GM06990 (cell line): ENCODE results near the gene LYPD5.

Experiments used
- DNase-seq: peaks from one replicate; pipeline ENCODE4 v3.0.0-alpha.2; 2011; ENCODE audit not compliant: insufficient read length; ENCODE audit errors: extremely low read depth
- H3K27me3 ChIP-seq: replicated peaks from 2 replicates; pipeline ENCODE4 v1.6.0; 2011; ENCODE audit warnings: low read length; ENCODE audit not compliant: control insufficient read depth, insufficient read depth
- H3K36me3 ChIP-seq: 2 replicates; pipeline ENCODE4 v1.5.1; 2011; ENCODE audit warnings: low read length; ENCODE audit not compliant: control insufficient read depth, insufficient read depth
- H3K4me3 ChIP-seq: replicated peaks from 2 replicates; pipeline ENCODE4 v1.5.1; 2011; ENCODE audit warnings: low read depth, mild to moderate bottlenecking, control low read depth, low read length
- TF ChIP-seq, protein P1 (sequence below): IDR thresholded peaks from 2 replicates; pipeline ENCODE4 v1.5.1; 2011; ENCODE audit warnings: low read length, control low read depth, mild to moderate bottlenecking, inconsistent platforms; ENCODE audit not compliant: insufficient read depth, poor library complexity, severe bottlenecking

Gene LYPD5

GRCh38 chr19:43789029-43789428, 13.2 kb downstream of the LYPD5 start:
- Histone ChIP-seq H3K27me3 (no peaks in the 10 kb centered on the region), H3K36me3 (no peaks in the 10 kb centered on the region), H3K4me3 (no peak overlapping the region)
- TF ChIP-seq, protein P1, sequence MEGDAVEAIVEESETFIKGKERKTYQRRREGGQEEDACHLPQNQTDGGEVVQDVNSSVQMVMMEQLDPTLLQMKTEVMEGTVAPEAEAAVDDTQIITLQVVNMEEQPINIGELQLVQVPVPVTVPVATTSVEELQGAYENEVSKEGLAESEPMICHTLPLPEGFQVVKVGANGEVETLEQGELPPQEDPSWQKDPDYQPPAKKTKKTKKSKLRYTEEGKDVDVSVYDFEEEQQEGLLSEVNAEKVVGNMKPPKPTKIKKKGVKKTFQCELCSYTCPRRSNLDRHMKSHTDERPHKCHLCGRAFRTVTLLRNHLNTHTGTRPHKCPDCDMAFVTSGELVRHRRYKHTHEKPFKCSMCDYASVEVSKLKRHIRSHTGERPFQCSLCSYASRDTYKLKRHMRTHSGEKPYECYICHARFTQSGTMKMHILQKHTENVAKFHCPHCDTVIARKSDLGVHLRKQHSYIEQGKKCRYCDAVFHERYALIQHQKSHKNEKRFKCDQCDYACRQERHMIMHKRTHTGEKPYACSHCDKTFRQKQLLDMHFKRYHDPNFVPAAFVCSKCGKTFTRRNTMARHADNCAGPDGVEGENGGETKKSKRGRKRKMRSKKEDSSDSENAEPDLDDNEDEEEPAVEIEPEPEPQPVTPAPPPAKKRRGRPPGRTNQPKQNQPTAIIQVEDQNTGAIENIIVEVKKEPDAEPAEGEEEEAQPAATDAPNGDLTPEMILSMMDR = no peak
- no peak for DNase-seq

- TF ChIP-seq, protein P1 = no peak
- no peaks in the 10 kb centered on the region for H3K27me3 ChIP-seq
- no peaks in the 10 kb centered on the region for H3K36me3 ChIP-seq
- no peak for DNase-seq
- no peak overlapping the region for H3K4me3 ChIP-seq
Observed at GRCh38 chr19:43786665-43787064, 15.6 kb downstream of the LYPD5 start.

DNA sequence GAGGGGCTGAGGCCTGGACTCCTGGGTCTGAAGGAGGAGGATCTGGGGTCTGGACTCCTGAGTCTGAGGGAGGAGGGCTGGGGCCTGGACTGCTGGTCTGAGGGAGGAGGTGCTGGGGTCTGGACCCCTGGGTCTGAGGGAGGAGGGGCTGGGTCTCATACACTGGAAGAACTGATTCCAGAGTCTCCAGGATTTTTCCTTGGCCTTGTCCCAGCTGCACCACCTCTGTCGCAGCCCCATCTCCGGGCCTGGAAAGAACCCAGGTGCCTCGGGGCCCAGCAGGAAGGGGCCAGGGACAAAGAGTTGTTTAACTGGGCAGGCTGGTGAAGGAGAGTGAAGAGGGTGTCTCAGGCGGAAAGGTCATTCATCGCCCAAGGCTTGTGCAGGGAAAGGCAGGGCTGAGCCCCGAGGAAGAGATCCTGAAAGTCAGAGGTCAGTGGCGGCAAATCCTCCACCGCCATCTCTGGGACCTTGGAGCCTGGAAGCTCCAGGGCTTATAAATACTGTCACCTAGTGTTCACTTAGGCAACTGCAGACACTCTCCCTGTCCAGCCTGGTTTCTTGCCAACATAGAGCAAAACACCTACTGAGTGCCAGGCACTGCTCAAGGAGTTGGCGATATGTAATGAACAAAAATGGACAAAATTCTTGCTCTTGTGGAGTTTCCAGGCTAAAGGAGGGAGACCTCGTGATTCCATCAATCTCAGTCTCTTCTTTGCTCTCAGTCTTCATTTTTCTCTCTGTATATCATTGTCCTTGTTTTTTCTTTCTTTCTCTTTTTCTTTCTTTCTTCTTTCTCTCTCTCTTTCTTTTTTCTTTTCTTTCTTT, 17.1 kb downstream of the LYPD5 start:
- TF ChIP-seq, protein P1 = peak; percentile 99
- Histone ChIP-seq H3K36me3 (no peaks in the 10 kb centered on the region), H3K4me3 (no peak overlapping the region), H3K27me3 (no peaks in the 10 kb centered on the region)
- DNase-seq = no peak

DNA sequence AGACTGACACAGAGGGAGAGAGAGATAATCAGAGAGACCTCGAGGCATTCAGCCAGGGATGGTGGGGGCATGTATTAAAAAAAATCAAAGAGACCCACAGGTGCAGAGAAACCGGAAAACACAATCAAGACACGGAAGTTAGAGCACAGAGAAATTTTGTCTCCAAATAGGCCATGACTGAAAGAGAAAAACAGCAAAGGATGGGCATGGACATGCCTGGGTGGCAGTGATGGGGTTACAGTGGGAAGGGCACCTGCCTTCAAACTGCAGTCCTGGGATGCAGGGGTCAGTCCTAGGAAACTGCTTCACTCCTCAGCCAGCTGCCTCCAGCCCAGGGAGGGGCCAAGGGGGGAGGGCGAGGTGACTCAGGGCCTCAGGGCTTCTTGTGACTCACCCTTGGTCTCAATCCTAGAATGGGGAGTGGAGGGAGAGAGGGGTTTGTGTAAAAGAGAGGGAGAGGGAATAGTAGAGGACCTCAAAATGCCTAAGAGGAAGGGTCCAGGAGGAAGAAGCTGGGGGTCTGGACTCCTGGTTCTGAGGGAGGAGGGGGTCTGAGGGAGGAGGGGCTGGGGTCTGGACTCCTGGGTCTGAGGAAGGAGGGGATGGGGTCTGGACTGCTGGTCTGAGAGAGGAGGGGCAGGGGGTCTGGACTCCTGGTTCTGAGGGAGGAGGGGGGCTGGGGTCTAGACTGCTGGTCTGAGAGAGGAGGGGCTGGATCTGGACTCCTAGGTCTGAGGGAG, 17.8 kb downstream of the LYPD5 start:
- H3K36me3 ChIP-seq = no peaks in the 10 kb centered on the region
- no peak for DNase-seq
- no peaks in the 10 kb centered on the region for H3K27me3 ChIP-seq
- H3K4me3 ChIP-seq = peak overlapping the region; percentile 87
- TF ChIP-seq, protein P1 = no peak

- Histone ChIP-seq H3K27me3 (no peaks in the 10 kb centered on the region), H3K4me3 (peak overlapping the region; percentile 87), H3K36me3 (no peaks in the 10 kb centered on the region)
- TF ChIP-seq, protein P1 = no peak
- DNase-seq = no peak
Observed at GRCh38 chr19:43783636-43784035, 18.6 kb downstream of the LYPD5 start.
